ENCODE measurements around the gene ANO1.

Gene ANO1

DNA sequence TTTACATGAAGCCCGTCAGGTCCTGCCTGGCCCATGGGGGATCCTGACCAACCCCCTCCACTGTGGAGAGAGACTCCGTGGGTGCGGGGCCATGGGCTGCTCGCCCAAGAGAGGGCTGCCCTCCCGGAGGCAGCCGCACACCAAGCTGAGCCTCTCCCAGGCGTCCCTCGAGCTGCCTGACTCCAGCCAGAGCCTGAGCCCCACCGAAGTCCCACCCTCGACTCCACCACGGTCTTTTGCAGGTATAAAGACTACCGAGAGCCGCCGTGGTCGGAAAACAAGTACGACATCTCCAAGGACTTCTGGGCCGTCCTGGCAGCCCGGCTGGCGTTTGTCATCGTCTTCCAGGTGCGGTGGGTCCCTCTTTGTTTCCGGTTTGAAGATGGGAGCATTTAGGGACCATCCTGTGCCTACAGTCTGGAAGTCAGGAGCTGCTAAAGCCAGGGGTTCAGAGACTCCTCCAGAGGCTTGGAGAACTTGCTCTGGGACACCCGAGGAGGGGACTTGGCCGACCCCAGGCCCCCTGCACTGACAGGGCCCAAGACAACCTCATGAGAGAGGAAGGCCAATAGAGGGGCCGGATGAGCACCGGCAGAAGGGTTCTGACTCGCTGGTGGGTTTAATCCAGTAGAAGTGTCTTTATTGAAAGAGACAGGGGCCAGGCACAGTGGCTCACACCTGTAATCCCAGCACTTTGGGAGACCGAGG, 107.4 kb downstream of the ANO1 start:
- no peak overlapping the region for H3K4me3 ChIP-seq (ENCODE audit: low read depth, low read length)
- TF ChIP-seq, protein P1, sequence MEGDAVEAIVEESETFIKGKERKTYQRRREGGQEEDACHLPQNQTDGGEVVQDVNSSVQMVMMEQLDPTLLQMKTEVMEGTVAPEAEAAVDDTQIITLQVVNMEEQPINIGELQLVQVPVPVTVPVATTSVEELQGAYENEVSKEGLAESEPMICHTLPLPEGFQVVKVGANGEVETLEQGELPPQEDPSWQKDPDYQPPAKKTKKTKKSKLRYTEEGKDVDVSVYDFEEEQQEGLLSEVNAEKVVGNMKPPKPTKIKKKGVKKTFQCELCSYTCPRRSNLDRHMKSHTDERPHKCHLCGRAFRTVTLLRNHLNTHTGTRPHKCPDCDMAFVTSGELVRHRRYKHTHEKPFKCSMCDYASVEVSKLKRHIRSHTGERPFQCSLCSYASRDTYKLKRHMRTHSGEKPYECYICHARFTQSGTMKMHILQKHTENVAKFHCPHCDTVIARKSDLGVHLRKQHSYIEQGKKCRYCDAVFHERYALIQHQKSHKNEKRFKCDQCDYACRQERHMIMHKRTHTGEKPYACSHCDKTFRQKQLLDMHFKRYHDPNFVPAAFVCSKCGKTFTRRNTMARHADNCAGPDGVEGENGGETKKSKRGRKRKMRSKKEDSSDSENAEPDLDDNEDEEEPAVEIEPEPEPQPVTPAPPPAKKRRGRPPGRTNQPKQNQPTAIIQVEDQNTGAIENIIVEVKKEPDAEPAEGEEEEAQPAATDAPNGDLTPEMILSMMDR (IDR thresholded peaks at IDR 0.05; ENCODE audit: borderline replicate concordance, insufficient read depth, low read depth, low read length) = no peak

DNA sequence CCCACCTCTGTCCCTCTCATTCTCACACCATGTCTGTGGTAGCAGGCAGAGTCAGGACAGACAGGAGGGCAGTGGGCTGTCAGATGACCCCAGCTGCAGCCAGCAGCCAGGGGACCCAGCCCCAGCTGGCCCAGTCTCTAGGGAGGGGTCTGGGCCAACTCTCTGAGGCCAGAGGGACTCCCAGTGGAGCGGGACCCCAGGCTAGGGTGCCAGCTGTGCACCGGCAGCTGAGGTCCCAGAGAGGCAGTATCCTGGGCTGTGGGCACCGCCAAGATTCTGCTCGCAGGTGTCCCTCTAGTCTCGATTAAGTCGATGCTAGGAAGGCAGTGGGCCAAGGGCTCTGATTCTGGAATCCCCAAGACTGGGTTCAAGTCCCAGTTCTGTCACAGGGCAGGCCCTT, 108.3 kb downstream of the ANO1 start:
- H3K4me3 ChIP-seq (ENCODE audit: low read depth, low read length) = no peak overlapping the region
- TF ChIP-seq, protein P1 (IDR thresholded peaks at IDR 0.05; ENCODE audit: borderline replicate concordance, insufficient read depth, low read depth, low read length) = no peak

DNA sequence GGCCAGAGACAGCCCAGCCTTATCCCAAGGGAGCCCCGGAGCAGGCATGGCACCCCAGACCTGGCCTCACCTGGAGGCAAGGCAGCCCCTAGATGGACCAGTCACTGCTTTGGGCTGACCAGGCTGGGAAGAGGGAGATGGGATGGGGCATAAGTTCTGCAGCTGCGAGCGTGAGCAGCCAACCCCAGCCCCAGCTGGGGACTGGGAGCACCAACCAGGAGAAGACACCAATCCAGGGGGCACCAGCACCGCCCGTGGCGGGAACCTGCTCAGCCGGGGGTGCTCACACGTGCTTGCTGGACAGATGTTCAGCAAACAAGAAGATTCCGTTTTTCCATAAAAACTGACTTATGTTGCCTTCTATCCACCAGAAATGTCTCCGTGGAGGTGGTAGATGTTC, 108.8 kb downstream of the ANO1 start:
- TF ChIP-seq, protein P1 (IDR thresholded peaks at IDR 0.05; ENCODE audit: borderline replicate concordance, insufficient read depth, low read depth, low read length) = no peak
- H3K4me3 ChIP-seq (ENCODE audit: low read depth, low read length) = no peak overlapping the region

DNA sequence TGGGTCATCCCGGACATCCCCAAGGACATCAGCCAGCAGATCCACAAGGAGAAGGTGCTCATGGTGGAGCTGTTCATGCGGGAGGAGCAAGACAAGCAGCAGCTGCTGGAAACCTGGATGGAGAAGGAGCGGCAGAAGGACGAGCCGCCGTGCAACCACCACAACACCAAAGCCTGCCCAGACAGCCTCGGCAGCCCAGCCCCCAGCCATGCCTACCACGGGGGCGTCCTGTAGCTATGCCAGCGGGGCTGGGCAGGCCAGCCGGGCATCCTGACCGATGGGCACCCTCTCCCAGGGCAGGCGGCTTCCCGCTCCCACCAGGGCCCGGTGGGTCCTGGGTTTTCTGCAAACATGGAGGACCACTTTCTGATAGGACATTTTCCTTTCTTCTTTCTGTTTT, 109.7 kb downstream of the ANO1 start:
- TF ChIP-seq, protein P1 (IDR thresholded peaks at IDR 0.05; ENCODE audit: borderline replicate concordance, insufficient read depth, low read depth, low read length) = no peak
- H3K4me3 ChIP-seq (ENCODE audit: low read depth, low read length) = no peak overlapping the region

DNA sequence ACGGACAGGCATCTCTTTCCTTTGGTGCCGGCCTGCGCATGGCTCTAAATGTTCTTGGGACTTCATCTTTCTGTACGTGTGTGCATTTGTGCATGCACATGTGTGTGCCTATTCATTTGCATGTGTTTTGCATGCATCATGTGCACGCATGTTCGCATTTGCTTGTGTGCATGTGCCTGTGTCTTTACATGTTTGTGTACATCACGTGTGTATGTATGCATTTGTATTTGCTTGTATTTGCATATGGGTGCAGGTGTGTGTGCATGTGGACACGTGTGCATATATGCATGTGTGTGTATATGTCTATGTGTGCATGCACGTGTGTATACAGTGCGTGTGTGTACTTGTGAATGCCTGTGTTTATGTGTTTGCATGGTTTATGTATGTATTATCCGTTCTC, 111.5 kb downstream of the ANO1 start:
- H3K4me3 ChIP-seq (ENCODE audit: low read depth, low read length) = no peak overlapping the region
- TF ChIP-seq, protein P1 (IDR thresholded peaks at IDR 0.05; ENCODE audit: borderline replicate concordance, insufficient read depth, low read depth, low read length) = no peak

DNA sequence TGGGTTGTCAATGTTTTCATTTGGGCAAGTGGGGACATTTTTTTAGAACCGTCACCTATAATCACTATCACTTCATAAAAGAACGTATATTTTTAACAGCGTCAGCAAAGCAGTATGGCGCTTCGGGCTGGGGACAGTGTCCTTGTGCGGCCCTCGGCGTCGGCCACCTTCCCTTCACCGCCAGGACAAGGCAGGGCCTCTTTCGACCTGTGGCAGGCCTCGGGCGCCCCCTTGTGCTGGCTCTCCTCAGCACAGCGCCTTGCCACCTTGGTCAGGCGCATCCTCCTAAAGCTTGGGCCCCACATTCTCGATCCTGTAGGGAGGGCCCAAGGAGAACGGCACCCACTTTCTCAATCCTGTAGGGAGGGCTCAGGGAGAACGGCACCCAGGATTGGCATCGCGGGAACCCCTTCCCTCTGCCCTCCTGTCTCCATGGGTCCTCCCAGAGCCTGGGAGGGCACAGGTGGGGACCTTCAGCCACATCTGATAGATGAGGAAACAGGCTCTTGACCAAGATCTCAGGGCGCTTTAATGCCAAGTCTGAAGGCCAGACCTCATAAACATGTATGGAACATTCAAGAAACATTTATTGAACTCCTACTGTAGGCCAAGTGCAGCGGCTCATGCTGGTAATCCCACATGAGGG, 113.5 kb downstream of the ANO1 start:
- H3K4me3 ChIP-seq (ENCODE audit: low read depth, low read length) = no peak overlapping the region
- TF ChIP-seq, protein P1 (IDR thresholded peaks at IDR 0.05; ENCODE audit: borderline replicate concordance, insufficient read depth, low read depth, low read length) = peak; percentile 74

Measured in GM12875 (cell line).